Measurements from ENCODE around the gene IRGQ.

Gene IRGQ

DNA sequence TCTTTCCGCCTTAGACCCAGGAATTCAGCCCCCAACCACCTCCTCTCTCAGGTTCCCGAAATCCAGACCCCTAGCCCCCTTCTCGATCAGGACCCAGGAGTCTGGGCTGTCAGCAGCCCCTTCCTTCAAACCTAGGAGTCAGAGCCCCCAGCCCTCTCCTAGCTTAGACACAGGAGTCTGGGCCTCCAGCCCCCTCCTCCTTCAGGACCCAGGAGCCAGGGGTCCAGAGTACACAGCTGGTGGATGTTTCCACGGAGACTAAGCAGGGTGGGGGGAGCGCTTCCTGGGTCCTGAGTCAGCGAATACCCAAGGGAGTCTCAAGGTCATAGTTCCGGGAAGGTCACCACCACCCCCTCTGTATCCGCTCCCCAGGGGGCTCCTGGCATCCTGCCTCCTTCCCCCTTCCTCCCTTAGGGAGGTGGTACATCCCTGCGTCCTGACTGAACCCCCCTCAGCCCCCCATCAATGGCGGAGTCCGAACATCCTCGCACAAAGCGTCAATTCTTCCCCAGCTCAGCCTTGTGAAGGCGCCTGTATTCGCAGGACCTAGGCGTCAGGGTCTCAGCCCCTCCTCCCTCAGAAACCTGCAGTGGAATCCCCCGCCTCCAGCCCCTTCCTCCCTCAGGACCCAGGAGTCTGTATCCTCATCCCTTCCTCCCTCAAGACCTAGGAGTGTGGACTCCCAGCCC, 39.1 kb upstream of the IRGQ start:
- TF ChIP-seq MYC (IDR thresholded peaks at IDR 0.05; ENCODE audit: low read depth, low read length), result no peak
- TF ChIP-seq POLR2A (IDR thresholded peaks at IDR 0.05; ENCODE audit: extremely low read depth, insufficient read length), result no peak
- TF ChIP-seq, protein P1, sequence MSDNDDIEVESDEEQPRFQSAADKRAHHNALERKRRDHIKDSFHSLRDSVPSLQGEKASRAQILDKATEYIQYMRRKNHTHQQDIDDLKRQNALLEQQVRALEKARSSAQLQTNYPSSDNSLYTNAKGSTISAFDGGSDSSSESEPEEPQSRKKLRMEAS (IDR thresholded peaks at IDR 0.05; ENCODE audit: low read depth, low read length), result no peak
- TF ChIP-seq, protein P2, sequence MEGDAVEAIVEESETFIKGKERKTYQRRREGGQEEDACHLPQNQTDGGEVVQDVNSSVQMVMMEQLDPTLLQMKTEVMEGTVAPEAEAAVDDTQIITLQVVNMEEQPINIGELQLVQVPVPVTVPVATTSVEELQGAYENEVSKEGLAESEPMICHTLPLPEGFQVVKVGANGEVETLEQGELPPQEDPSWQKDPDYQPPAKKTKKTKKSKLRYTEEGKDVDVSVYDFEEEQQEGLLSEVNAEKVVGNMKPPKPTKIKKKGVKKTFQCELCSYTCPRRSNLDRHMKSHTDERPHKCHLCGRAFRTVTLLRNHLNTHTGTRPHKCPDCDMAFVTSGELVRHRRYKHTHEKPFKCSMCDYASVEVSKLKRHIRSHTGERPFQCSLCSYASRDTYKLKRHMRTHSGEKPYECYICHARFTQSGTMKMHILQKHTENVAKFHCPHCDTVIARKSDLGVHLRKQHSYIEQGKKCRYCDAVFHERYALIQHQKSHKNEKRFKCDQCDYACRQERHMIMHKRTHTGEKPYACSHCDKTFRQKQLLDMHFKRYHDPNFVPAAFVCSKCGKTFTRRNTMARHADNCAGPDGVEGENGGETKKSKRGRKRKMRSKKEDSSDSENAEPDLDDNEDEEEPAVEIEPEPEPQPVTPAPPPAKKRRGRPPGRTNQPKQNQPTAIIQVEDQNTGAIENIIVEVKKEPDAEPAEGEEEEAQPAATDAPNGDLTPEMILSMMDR (IDR thresholded peaks at IDR 0.05; ENCODE audit: low read depth, low read length), result no peak
- DNase-seq (ENCODE audit: low read depth), result peak; percentile 25
- no peak overlapping the region for H3K4me3 ChIP-seq (ENCODE audit: low read depth, low read length)

DNA sequence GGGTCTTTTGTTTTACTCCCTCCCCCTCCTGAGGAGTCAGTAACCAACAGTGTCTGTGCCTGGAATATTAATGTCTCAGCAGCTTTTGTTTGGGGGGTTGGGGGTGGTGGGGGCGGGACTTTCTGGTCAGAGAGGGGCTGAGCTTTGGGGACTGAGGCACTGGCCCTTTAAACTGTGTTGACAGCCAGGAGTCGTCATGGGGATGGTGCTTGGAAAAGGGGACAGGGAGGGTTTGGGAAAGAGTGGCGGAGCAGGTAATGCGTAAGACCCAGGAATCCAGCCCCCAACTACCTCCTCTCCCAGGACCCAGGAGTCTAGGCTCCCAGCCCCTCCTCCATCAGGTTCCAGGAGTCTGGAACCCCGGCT, 38.6 kb upstream of the IRGQ start:
- no peak for DNase-seq (ENCODE audit: low read depth)
- no peak for TF ChIP-seq POLR2A (IDR thresholded peaks at IDR 0.05; ENCODE audit: extremely low read depth, insufficient read length)
- TF ChIP-seq MYC (IDR thresholded peaks at IDR 0.05; ENCODE audit: low read depth, low read length), result no peak
- TF ChIP-seq, protein P1 (IDR thresholded peaks at IDR 0.05; ENCODE audit: low read depth, low read length), result no peak
- TF ChIP-seq, protein P2 (IDR thresholded peaks at IDR 0.05; ENCODE audit: low read depth, low read length), result no peak
- H3K4me3 ChIP-seq (ENCODE audit: low read depth, low read length), result no peak overlapping the region

DNA sequence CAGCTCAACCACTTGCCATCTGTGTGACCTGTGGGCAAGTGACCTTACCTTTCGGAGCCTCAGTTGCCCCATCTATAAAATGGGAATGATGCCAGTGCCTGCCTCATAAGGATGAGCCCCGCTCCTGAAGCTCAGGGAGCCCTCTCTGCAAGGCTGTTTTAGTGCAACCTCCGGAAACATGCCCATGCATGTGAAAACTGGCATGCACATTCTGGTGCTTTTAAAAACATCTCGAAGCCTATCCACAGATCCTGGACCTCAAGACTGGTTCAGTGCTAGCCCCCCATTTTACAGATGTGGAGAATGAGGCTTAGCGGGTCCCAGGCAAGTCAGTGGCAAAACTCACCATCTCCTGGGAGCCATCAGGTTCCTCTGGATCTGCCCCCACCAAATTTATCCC, 38.1 kb upstream of the IRGQ start:
- TF ChIP-seq, protein P2 (IDR thresholded peaks at IDR 0.05; ENCODE audit: low read depth, low read length), result no peak
- TF ChIP-seq, protein P1 (IDR thresholded peaks at IDR 0.05; ENCODE audit: low read depth, low read length), result no peak
- TF ChIP-seq MYC (IDR thresholded peaks at IDR 0.05; ENCODE audit: low read depth, low read length), result no peak
- TF ChIP-seq POLR2A (IDR thresholded peaks at IDR 0.05; ENCODE audit: extremely low read depth, insufficient read length), result no peak
- no peak overlapping the region for H3K4me3 ChIP-seq (ENCODE audit: low read depth, low read length)

DNA sequence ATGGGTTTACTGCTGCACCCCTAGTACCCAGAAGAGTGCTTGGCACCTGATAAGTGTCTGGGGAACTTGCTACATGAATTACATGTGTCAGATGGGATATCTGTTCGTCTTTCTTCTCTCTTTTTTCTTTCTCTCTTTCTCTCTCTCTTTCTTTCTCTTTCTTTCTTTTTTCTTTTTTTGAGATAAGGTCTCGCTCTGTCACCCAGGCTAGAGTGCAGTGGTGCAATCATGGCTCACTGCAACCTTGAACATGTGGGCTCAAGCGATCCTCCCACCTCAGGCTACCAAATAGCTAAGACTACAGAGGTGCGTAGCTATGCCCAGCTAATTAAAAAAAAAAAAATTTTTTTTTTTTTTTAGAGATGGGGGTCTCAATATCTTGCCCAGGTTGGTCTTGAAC, 37.6 kb upstream of the IRGQ start:
- H3K4me3 ChIP-seq (ENCODE audit: low read depth, low read length), result no peak overlapping the region
- TF ChIP-seq MYC (IDR thresholded peaks at IDR 0.05; ENCODE audit: low read depth, low read length) (no peak), POLR2A (IDR thresholded peaks at IDR 0.05; ENCODE audit: extremely low read depth, insufficient read length) (no peak)
- TF ChIP-seq, protein P2 (IDR thresholded peaks at IDR 0.05; ENCODE audit: low read depth, low read length), result no peak
- TF ChIP-seq, protein P1 (IDR thresholded peaks at IDR 0.05; ENCODE audit: low read depth, low read length), result no peak
- DNase-seq (ENCODE audit: low read depth), result no peak

More for the DNA sequence above, 38.1 kb upstream of the IRGQ start:
- no peak for DNase-seq (ENCODE audit: low read depth)

DNA sequence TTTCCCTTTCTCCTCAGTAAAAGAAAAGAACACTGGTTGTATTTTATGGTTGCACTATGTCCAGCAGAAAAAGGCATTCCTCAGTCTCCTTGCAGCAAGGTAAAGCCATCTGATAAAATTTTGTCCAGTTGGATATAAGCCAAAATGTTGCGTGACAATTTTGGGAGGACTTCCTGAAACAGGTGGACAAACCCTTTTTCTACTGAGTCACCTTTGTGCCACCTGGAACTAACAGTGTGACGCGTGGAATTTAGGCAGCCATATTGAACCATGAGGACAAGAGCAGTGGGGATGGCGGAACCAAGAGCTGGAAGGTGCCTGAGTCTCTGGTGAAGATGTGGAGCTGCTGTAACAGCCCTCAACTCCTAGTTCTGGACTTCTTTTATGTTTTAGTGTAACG, 35.6 kb upstream of the IRGQ start:
- no peak for DNase-seq (ENCODE audit: low read depth)
- TF ChIP-seq, protein P1 (IDR thresholded peaks at IDR 0.05; ENCODE audit: low read depth, low read length), result no peak
- no peak for TF ChIP-seq POLR2A (IDR thresholded peaks at IDR 0.05; ENCODE audit: extremely low read depth, insufficient read length)

DNA sequence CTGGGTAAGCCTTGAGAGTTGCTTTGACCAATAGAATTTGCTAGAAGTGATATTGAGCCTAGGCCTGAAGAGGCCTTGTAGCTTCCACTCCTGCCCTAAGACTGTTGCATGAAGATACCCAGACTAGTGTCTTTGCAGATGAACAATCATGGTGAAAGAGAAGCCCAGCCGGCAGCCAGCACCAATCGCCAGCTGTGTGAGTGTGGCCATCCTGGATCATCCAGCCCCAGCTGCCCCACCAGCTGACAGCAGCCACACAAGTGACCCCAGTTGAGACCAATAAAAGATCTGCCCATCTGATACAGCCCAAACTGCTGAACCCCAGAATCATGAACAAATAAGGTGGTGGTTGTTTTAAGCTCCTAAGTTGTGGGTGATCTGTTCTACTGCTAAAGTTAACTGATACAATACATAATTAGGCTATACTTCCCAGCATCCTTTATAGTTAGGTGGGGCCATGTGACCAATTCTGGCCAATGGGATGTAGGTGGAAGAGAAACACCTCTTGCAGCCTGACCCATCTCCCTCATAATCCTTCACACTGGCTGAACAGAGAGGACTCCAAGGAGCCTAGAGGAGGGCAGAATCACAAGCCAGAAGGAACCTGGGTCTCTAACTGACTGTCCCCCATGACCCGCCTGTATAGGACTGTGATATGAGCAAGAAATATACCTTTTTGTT, 32.9 kb upstream of the IRGQ start:
- DNase-seq (ENCODE audit: low read depth), result no peak
- no peak overlapping the region for H3K4me3 ChIP-seq (ENCODE audit: low read depth, low read length)
- no peak for TF ChIP-seq MYC (IDR thresholded peaks at IDR 0.05; ENCODE audit: low read depth, low read length)
- TF ChIP-seq, protein P2 (IDR thresholded peaks at IDR 0.05; ENCODE audit: low read depth, low read length), result no peak
- TF ChIP-seq, protein P1 (IDR thresholded peaks at IDR 0.05; ENCODE audit: low read depth, low read length), result no peak
- no peak for TF ChIP-seq POLR2A (IDR thresholded peaks at IDR 0.05; ENCODE audit: extremely low read depth, insufficient read length)

More for the DNA sequence above, 35.6 kb upstream of the IRGQ start:
- no peak overlapping the region for H3K4me3 ChIP-seq (ENCODE audit: low read depth, low read length)
